ENCODE results near the gene SLC9A8. TPM values are rescaled to one million over a fixed set of nuclear protein-coding genes. Genes with fewer than 3 reads are reported as not detected.

The SLC9A8 gene
- total RNA-seq, 1 experiment from 2014 or later = 6.7 TPM

- TF ChIP-seq YY1 (IDR thresholded peaks at IDR 0.05; ENCODE audit: extremely low read depth, insufficient replicate concordance, low read depth, low read length) = no peak
- no peak for TF ChIP-seq RAD21 (IDR thresholded peaks at IDR 0.05; ENCODE audit: low read depth)
- no peak for TF ChIP-seq JUND (IDR thresholded peaks at IDR 0.05)
Measured at GRCh38 chr20:49762940-49763766, 49.5 kb upstream of the SLC9A8 start (continued).

GRCh38 chr20:49765413-49765736 is 47.3 kb upstream of the SLC9A8 start:
- 0 out of 4 replicates have a peak, but pooled peaks cover 0 to 10% of the 10 kb centered on the region in 2 experiments for H3K4me1 ChIP-seq (ENCODE audit: control insufficient read depth in 1 of 2, insufficient read depth in 2 of 2, low read length in 2 of 2)
- no peak overlapping the region for H3K4me3 ChIP-seq (replicated peaks in 1 of 2; ENCODE audit: low read depth in 1 of 2, low read length in 2 of 2)

More at GRCh38 chr20:49765413-49765736, 47.3 kb upstream of the SLC9A8 start:
- Histone ChIP-seq H3K27ac (ENCODE audit: low read depth, low read length) (no peak overlapping the region), H4K20me1 (ENCODE audit: insufficient read depth) (no peaks in the 10 kb centered on the region), H3K27me3 (ENCODE audit: insufficient read depth, low read length) (no peaks in the 10 kb centered on the region), H2AFZ (ENCODE audit: low read depth, low read length, poor library complexity, severe bottlenecking) (no peak overlapping the region), H3K36me3 (ENCODE audit: control insufficient read depth in 1 of 2, insufficient read depth in 2 of 2, low read length in 2 of 2) (no peaks in the 10 kb centered on the region), H3K9me3 (ENCODE audit: control insufficient read depth in 1 of 2, insufficient read depth in 1 of 2, low read depth in 1 of 2, low read length in 2 of 2) (no peaks in the 10 kb centered on the region), H3K9me2 (ENCODE audit: insufficient read depth) (no peaks in the 10 kb centered on the region), H3K9ac (ENCODE audit: low read length) (no peak overlapping the region), H3K79me2 (ENCODE audit: insufficient read depth, low read length) (no peaks in the 10 kb centered on the region), H3K4me2 (ENCODE audit: low read length) (no peak overlapping the region)
- ChIA-PET CTCF (no interaction called here), POLR2A (no interaction called here), RAD21 (ENCODE audit: low non-redundant PET in 1 of 2, low total read pairs in 2 of 2, uncharacterized antibody in 2 of 2, unreplicated experiment in 2 of 2) (no interaction called here)
- TF ChIP-seq RAD21 (IDR thresholded peaks at IDR 0.05; ENCODE audit: low read depth) (no peak), TCF7L2 (IDR thresholded peaks at IDR 0.05; ENCODE audit: borderline replicate concordance, extremely low read depth, insufficient read depth, insufficient read length) (no peak), ZBTB33 (IDR thresholded peaks at IDR 0.05; ENCODE audit: extremely low read depth, insufficient replicate concordance, low read length) (no peak), SIN3A (IDR thresholded peaks at IDR 0.05; ENCODE audit: low read depth) (no peak), MAX (IDR thresholded peaks at IDR 0.05) (no peak), POLR2AphosphoS5 (IDR thresholded peaks at IDR 0.05; ENCODE audit: low read depth, low read length) (no peak), FOSL1 (IDR thresholded peaks at IDR 0.05; ENCODE audit: low read depth) (no peak), ZFX (IDR thresholded peaks at IDR 0.05) (no peak), YY1 (IDR thresholded peaks at IDR 0.05; ENCODE audit: extremely low read depth, insufficient replicate concordance, low read depth, low read length) (no peak), CBX3 (IDR thresholded peaks at IDR 0.05; ENCODE audit: low read depth) (no peak), EZH2 (IDR thresholded peaks at IDR 0.05) (no peak), CTCF (IDR thresholded peaks at IDR 0.05 in 2 of 3, conservative IDR thresholded peaks at IDR 0.05 in 1 of 3; ENCODE audit: borderline replicate concordance in 1 of 3, insufficient read depth in 1 of 3, low read depth in 2 of 3, low read length in 2 of 3) (no peak), JUND (IDR thresholded peaks at IDR 0.05) (no peak), REST (IDR thresholded peaks at IDR 0.05; ENCODE audit: low read depth) (no peak), SP1 (IDR thresholded peaks at IDR 0.05; ENCODE audit: low read depth) (no peak), ATF3 (IDR thresholded peaks at IDR 0.05) (no peak), EGR1 (IDR thresholded peaks at IDR 0.05; ENCODE audit: low read depth) (no peak)
- intact Hi-C loops (cut with micrococcal nuclease) = no loop called here
- no peak for ATAC-seq
- BruUV-seq (replicated peaks) = no TSS peak
- no peak for DNase-seq (ENCODE audit: low read depth, low spot score)
